Gastrocnemius medialis (tissue), 4 donors: ENCODE results near the gene MEGF10. TPM values are rescaled to one million over a fixed set of nuclear protein-coding genes. Genes with fewer than 3 reads are reported as not detected.
"Not testable (repeated sequence)": the region's sequence is repeated elsewhere in the genome, so short reads cannot be mapped to it uniquely, and the experiment has no call there.

Experiments
- ATAC-seq, 2 donors: fragments of 150-250 bp; one replicate each; pipeline ENCODE4 v1.9.1; 2016
- DNase-seq, 2 donors: peaks; one replicate each; pipeline ENCODE4 v3.0.0-alpha.2; 2019
- H3K27ac ChIP-seq, 4 donors: fragments of 200-600 bp; sonication (generic); 1 replicate in 1 of 4; 2 replicates in 3 of 4; pipeline ENCODE4 v1.5.1; 2016 to 2018; ENCODE audit warnings: mild to moderate bottlenecking in 2 of 4, moderate library complexity in 1 of 4
- H3K27me3 ChIP-seq, 3 donors: fragments of 200-600 bp; sonication (generic) in 2 of 3; 1 replicate in 1 of 3; 2 replicates in 2 of 3; pipeline versions ENCODE4 v1.5.1 to v1.6.0; 2016 to 2019; ENCODE audit warnings: mild to moderate bottlenecking in 1 of 3, moderate library complexity in 1 of 3
- H3K36me3 ChIP-seq, 2 donors: fragments of 200-600 bp; sonication (generic) in 1 of 2; one replicate each; pipeline ENCODE4 v1.5.1; 2017 to 2018
- H3K4me1 ChIP-seq, 2 donors: fragments of 200-600 bp; sonication (generic) in 1 of 2; one replicate each; pipeline ENCODE4 v1.5.1; 2016 to 2017; ENCODE audit warnings: mild to moderate bottlenecking in 2 of 2
- H3K4me3 ChIP-seq, 4 donors: fragments of 200-600 bp; sonication (generic) in 3 of 4; 1 replicate in 1 of 4; 2 replicates in 3 of 4; pipeline ENCODE4 v1.5.1; 2016 to 2019; ENCODE audit warnings: mild to moderate bottlenecking in 2 of 4
- H3K9me3 ChIP-seq, 3 donors: fragments of 200-600 bp; sonication (generic) in 2 of 3; 1 replicate in 1 of 3; 2 replicates in 2 of 3; pipeline ENCODE4 v1.5.1; 2016 to 2019
- CTCF ChIP-seq, 5 experiments: fragments of 450-650 bp in 3 of 5; fragments of 200-600 bp in 2 of 5; sonication (generic) in 2 of 5; IDR thresholded peaks in 4 of 5; conservative IDR thresholded peaks in 1 of 5; 1 replicate in 4 of 5; 2 replicates in 1 of 5; pipeline ENCODE4 v1.5.1; 2016 to 2019; ENCODE audit warnings: antibody characterized with exemption in 5 of 5, mild to moderate bottlenecking in 3 of 5, moderate library complexity in 3 of 5
- POLR2A ChIP-seq, 2 donors: fragments of 450-650 bp; IDR thresholded peaks; one replicate each; pipeline ENCODE4 v1.6.1; 2017; ENCODE audit warnings: antibody characterized with exemption in 2 of 2, mild to moderate bottlenecking in 2 of 2, moderate library complexity in 2 of 2
- in situ Hi-C, 4 donors: fragments of 200-750 bp; cut with MboI; loops; one replicate each; pipeline versions ENCODE4 v1.15.0 to v1.8.0; 2017; ENCODE audit warnings: low sequenced_read_pairs in 4 of 4
- intact Hi-C: fragments of 100-400 bp; cut with DNase I; formaldehyde crosslinking; loops from one replicate; pipeline ENCODE4 v1.15.1; 2023; ENCODE audit warnings: low total_unique reads
- total RNA-seq, 4 donors: library from RNA; depleted of rRNA; stranded (reverse); fragments of >200 nt; gene quantifications; one replicate each; pipeline versions ENCODE4 v1.1.0 to v1.2.3, GENCODE V29; 2016

The MEGF10 gene
- total RNA-seq, 4 donors from 2014 or later, result 6.7 to 25.4 (median 15.7) TPM

- DNase-seq (no peak), ATAC-seq (no peak)
- H3K4me1 ChIP-seq, result peaks cover 0 to 10% of the 10 kb centered on the region in 2 donors
- in situ Hi-C loops, result loop anchor here in 1 of 4 donors (25.0 kb wide), 1 partner anchor 471 kb away; no protein-coding TSS in a partner anchor
- H3K27me3 ChIP-seq, result no peaks in the 10 kb centered on the region
- TF ChIP-seq POLR2A (IDR thresholded peaks at IDR 0.05) (no peak), CTCF (IDR thresholded peaks at IDR 0.05 in 4 of 5, conservative IDR thresholded peaks at IDR 0.05 in 1 of 5) (no peak)
- no peak overlapping the region for H3K27ac ChIP-seq
- intact Hi-C loops, result no loop called here
- no peaks in the 10 kb centered on the region for H3K36me3 ChIP-seq
- H3K9me3 ChIP-seq, result no peaks in the 10 kb centered on the region
- no peak overlapping the region for H3K4me3 ChIP-seq
Measured at GRCh38 chr5:127307868-127308267, 17.3 kb downstream of the MEGF10 start.

- H3K27ac ChIP-seq, H3K36me3 ChIP-seq, H3K27me3 ChIP-seq, H3K9me3 ChIP-seq, intact Hi-C loops, H3K4me3 ChIP-seq, ATAC-seq, DNase-seq: not testable (repeated sequence)
- peaks cover 0 to 10% of the 10 kb centered on the region in 2 donors for H3K4me1 ChIP-seq
- in situ Hi-C loops, result loop anchor here in 1 of 4 donors (25.0 kb wide), 1 partner anchor 471 kb away; no protein-coding TSS in a partner anchor
Measured at GRCh38 chr5:127308325-127308724, 17.7 kb downstream of the MEGF10 start.

GRCh38 chr5:127308945-127309344, 18.3 kb downstream of the MEGF10 start:
- intact Hi-C loops, result no loop called here
- H3K4me3 ChIP-seq, result no peak overlapping the region
- DNase-seq (no peak), ATAC-seq (no peak)
- TF ChIP-seq CTCF (IDR thresholded peaks at IDR 0.05 in 4 of 5, conservative IDR thresholded peaks at IDR 0.05 in 1 of 5) (no peak), POLR2A (IDR thresholded peaks at IDR 0.05) (no peak)
- H3K9me3 ChIP-seq, result no peaks in the 10 kb centered on the region
- H3K27ac ChIP-seq, result no peak overlapping the region
- H3K27me3 ChIP-seq, result no peaks in the 10 kb centered on the region
- peaks cover 0 to 10% of the 10 kb centered on the region in 2 donors for H3K4me1 ChIP-seq
- H3K36me3 ChIP-seq, result no peaks in the 10 kb centered on the region
- in situ Hi-C loops, result loop anchor here in 1 of 4 donors (25.0 kb wide), 1 partner anchor 472 kb away; no protein-coding TSS in a partner anchor

- Histone ChIP-seq H3K4me1 (peaks cover 0 to 10% of the 10 kb centered on the region in 2 donors), H3K4me3 (no peak overlapping the region), H3K9me3 (no peaks in the 10 kb centered on the region), H3K36me3 (no peaks in the 10 kb centered on the region), H3K27me3 (no peaks in the 10 kb centered on the region), H3K27ac (no peak overlapping the region)
- no peak for TF ChIP-seq POLR2A (IDR thresholded peaks at IDR 0.05)
- TF ChIP-seq CTCF (IDR thresholded peaks at IDR 0.05 in 4 of 5, conservative IDR thresholded peaks at IDR 0.05 in 1 of 5), result no peak
- intact Hi-C loops, result loop anchor here (10.0 kb wide), 1 partner anchor 477 kb away; no protein-coding TSS in a partner anchor
- in situ Hi-C loops, result loop anchor here in 1 of 4 donors (25.0 kb wide), 1 partner anchor 474 kb away; no protein-coding TSS in a partner anchor
- DNase-seq (no peak), ATAC-seq (no peak)
Measured at GRCh38 chr5:127311349-127311748, 20.8 kb downstream of the MEGF10 start.

- intact Hi-C loops (loop anchor here (10.0 kb wide), 1 partner anchor 477 kb away; no protein-coding TSS in a partner anchor), in situ Hi-C loops (loop anchor here in 1 of 4 donors (25.0 kb wide), 1 partner anchor 475 kb away; no protein-coding TSS in a partner anchor)
- no peak overlapping the region for H3K4me3 ChIP-seq
- H3K27me3 ChIP-seq, result no peaks in the 10 kb centered on the region
- H3K9me3 ChIP-seq, result no peaks in the 10 kb centered on the region
- H3K27ac ChIP-seq, result peak overlapping the region in 2 of 4 donors; percentile 15 to 29
- no peak for ATAC-seq
- no peak for TF ChIP-seq POLR2A (IDR thresholded peaks at IDR 0.05)
- no peak for TF ChIP-seq CTCF (IDR thresholded peaks at IDR 0.05 in 4 of 5, conservative IDR thresholded peaks at IDR 0.05 in 1 of 5)
- H3K4me1 ChIP-seq, result peaks cover 0 to 10% of the 10 kb centered on the region in 2 donors
- no peak for DNase-seq
- no peaks in the 10 kb centered on the region for H3K36me3 ChIP-seq
Measured at GRCh38 chr5:127311781-127312525, 21.4 kb downstream of the MEGF10 start.
